ENCODE data around the gene CHAF1A.

DNA sequence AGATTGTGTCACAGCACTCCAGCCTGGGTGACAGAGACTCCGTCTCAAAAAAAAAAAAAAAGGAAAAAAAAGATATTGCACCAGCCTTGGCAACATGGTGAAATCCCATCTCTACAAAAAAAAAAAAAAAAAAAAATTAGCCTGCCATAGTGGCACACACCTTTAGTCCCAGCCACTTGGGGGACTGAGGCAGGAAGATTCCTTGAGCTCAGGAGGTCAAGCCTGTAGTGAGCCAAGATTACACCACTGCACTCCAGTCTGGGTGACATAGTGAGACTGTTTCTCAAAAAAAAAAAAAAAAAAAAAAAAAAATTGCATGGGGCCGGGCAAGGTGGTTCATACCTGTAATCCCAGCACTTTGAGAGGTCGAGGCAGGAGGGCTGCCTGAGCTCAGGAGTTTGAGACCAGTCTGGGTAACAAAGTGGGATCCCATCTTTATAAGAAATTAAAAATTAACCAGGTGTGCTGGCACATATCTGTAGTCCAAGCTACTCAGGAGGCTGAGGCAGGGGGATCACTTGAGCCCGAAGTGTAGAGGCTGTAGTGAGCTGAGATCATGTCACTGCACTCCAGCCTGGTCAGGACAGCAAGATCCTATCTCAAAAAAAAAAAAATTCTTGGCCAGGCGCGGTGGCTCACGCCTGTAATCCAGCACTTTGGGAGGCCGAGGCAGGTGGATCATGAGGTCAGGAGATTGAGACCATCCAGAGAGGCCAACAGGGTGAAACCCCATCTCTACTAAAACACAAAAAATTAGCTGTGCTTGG is 62.6 kb downstream of the CHAF1A start:
- no peak for TF ChIP-seq POLR2AphosphoS5 (IDR thresholded peaks at IDR 0.05; ENCODE audit: low read depth)
- TF ChIP-seq, protein P1, sequence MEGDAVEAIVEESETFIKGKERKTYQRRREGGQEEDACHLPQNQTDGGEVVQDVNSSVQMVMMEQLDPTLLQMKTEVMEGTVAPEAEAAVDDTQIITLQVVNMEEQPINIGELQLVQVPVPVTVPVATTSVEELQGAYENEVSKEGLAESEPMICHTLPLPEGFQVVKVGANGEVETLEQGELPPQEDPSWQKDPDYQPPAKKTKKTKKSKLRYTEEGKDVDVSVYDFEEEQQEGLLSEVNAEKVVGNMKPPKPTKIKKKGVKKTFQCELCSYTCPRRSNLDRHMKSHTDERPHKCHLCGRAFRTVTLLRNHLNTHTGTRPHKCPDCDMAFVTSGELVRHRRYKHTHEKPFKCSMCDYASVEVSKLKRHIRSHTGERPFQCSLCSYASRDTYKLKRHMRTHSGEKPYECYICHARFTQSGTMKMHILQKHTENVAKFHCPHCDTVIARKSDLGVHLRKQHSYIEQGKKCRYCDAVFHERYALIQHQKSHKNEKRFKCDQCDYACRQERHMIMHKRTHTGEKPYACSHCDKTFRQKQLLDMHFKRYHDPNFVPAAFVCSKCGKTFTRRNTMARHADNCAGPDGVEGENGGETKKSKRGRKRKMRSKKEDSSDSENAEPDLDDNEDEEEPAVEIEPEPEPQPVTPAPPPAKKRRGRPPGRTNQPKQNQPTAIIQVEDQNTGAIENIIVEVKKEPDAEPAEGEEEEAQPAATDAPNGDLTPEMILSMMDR (conservative IDR thresholded peaks at IDR 0.05; ENCODE audit: low read depth in 2 of 2): no peak
- TF ChIP-seq, protein P2, sequence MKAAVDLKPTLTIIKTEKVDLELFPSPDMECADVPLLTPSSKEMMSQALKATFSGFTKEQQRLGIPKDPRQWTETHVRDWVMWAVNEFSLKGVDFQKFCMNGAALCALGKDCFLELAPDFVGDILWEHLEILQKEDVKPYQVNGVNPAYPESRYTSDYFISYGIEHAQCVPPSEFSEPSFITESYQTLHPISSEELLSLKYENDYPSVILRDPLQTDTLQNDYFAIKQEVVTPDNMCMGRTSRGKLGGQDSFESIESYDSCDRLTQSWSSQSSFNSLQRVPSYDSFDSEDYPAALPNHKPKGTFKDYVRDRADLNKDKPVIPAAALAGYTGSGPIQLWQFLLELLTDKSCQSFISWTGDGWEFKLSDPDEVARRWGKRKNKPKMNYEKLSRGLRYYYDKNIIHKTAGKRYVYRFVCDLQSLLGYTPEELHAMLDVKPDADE (IDR thresholded peaks at IDR 0.05): no peak
- no peak for TF ChIP-seq CREB1 (CRISPR knock-in tag; IDR thresholded peaks at IDR 0.05; ENCODE audit: low read depth)
- no peak for TF ChIP-seq EZH2 (IDR thresholded peaks at IDR 0.05; ENCODE audit: low read depth, unreplicated experiment)
- TF ChIP-seq EZH2phosphoT487 (IDR thresholded peaks at IDR 0.05; ENCODE audit: unreplicated experiment): no peak

Data from GM23338 (cell line).